ENCODE measurements around the gene PROP1.
"Not testable (repeated sequence)": the region's sequence is repeated elsewhere in the genome, so short reads cannot be mapped to it uniquely, and the experiment has no call there.

PROP1 gene

GRCh38 chr5:177943805-177944736 lies 52.0 kb downstream of the PROP1 start:
- DNase-seq (peak; percentile 61), ATAC-seq (ENCODE audit: insufficient read depth, low read depth) (peak; percentile 89)
- not testable (repeated sequence) for H3K9me3 ChIP-seq (ENCODE audit: insufficient read depth, low read length, severe bottlenecking); H3K27ac ChIP-seq (ENCODE audit: low read length); H4K20me1 ChIP-seq (ENCODE audit: insufficient read depth, low read length); H3K27me3 ChIP-seq (ENCODE audit: insufficient read depth, low read length, poor library complexity); H3K4me1 ChIP-seq (ENCODE audit: insufficient read depth, low read length); H3K79me2 ChIP-seq (ENCODE audit: insufficient read depth, low read length); H3K36me3 ChIP-seq (ENCODE audit: insufficient read depth, low read length)
- Histone ChIP-seq H3K4me2 (ENCODE audit: insufficient read depth, low read length) (peak overlapping the region; percentile 75), H2AFZ (ENCODE audit: low read depth, low read length) (peak overlapping the region; percentile 68), H3K9ac (ENCODE audit: low read depth, low read length) (peak overlapping the region; percentile 51), H3K4me3 (ENCODE audit: low read depth in 1 of 2, low read length in 2 of 2) (peak overlapping the region; percentile 19 to 64; a peak in 3 of 4 replicates)
- peak; percentile 8 for TF ChIP-seq CTCF (IDR thresholded peaks at IDR 0.05; ENCODE audit: borderline replicate concordance, extremely low read depth, low read length, poor library complexity, severe bottlenecking)

- H3K4me1 ChIP-seq (ENCODE audit: insufficient read depth, low read length); H3K4me3 ChIP-seq (ENCODE audit: low read depth in 1 of 2, low read length in 2 of 2); H3K27me3 ChIP-seq (ENCODE audit: insufficient read depth, low read length, poor library complexity); H4K20me1 ChIP-seq (ENCODE audit: insufficient read depth, low read length); H3K27ac ChIP-seq (ENCODE audit: low read length); H3K9ac ChIP-seq (ENCODE audit: low read depth, low read length); H3K4me2 ChIP-seq (ENCODE audit: insufficient read depth, low read length); H3K79me2 ChIP-seq (ENCODE audit: insufficient read depth, low read length); H3K9me3 ChIP-seq (ENCODE audit: insufficient read depth, low read length, severe bottlenecking); DNase-seq; H2AFZ ChIP-seq (ENCODE audit: low read depth, low read length); H3K36me3 ChIP-seq (ENCODE audit: insufficient read depth, low read length): not testable (repeated sequence)
- ATAC-seq (ENCODE audit: insufficient read depth, low read depth) = peak; percentile 33; the same call in 2 of the 3 replicates
These were observed 53.1 kb downstream of the PROP1 start for GRCh38 chr5:177942896-177943295.

Measured in DND-41 (cell line).